Germinal center (tissue), 1 donor: Measurements from ENCODE around the gene EFEMP1.
"Not testable (repeated sequence)": the region's sequence is repeated elsewhere in the genome, so short reads cannot be mapped to it uniquely, and the experiment has no call there.

ENCODE experiments used
- DNase-seq: peaks from one replicate; pipeline ENCODE4 v3.0.0; 2012; ENCODE audit warnings: mixed read lengths, low spot score

EFEMP1 gene

GRCh38 chr2:55862673-55863390 lies 60.8 kb downstream of the EFEMP1 start:
- no peak for DNase-seq

GRCh38 chr2:55862246-55862645 lies 61.3 kb downstream of the EFEMP1 start:
- DNase-seq, result no peak

GRCh38 chr2:55861733-55862132 lies 61.8 kb downstream of the EFEMP1 start:
- no peak for DNase-seq

GRCh38 chr2:55860832-55861231 lies 62.8 kb downstream of the EFEMP1 start:
- DNase-seq, result no peak

GRCh38 chr2:55859875-55860274 lies 63.7 kb downstream of the EFEMP1 start:
- DNase-seq, result no peak

- no peak for DNase-seq
Observed at GRCh38 chr2:55857766-55858165, 65.8 kb downstream of the EFEMP1 start.

- no peak for DNase-seq
Observed at GRCh38 chr2:55856936-55857335, 66.6 kb downstream of the EFEMP1 start.

- DNase-seq, result no peak
Observed at GRCh38 chr2:55848096-55848495, 75.5 kb downstream of the EFEMP1 start.

- DNase-seq, result no peak
Observed at GRCh38 chr2:55846426-55846825, 77.2 kb downstream of the EFEMP1 start.

- no peak for DNase-seq
Observed at GRCh38 chr2:55844986-55845385, 78.6 kb downstream of the EFEMP1 start.

- DNase-seq, result no peak
Observed at GRCh38 chr2:55843994-55844345, 79.6 kb downstream of the EFEMP1 start.

- no peak for DNase-seq
Observed at GRCh38 chr2:55843096-55843993, 80.2 kb downstream of the EFEMP1 start.

- DNase-seq, result no peak
Observed at GRCh38 chr2:55842046-55842445, 81.5 kb downstream of the EFEMP1 start.

- no peak for DNase-seq
Observed at GRCh38 chr2:55840460-55840859, 83.1 kb downstream of the EFEMP1 start.

GRCh38 chr2:55839182-55839819 lies 84.3 kb downstream of the EFEMP1 start:
- no peak for DNase-seq

GRCh38 chr2:55838653-55839052 lies 84.9 kb downstream of the EFEMP1 start:
- DNase-seq, result no peak

GRCh38 chr2:55838117-55838516 lies 85.5 kb downstream of the EFEMP1 start:
- DNase-seq, result not testable (repeated sequence)

- DNase-seq, result no peak
Observed at GRCh38 chr2:55837073-55837472, 86.5 kb downstream of the EFEMP1 start.

GRCh38 chr2:55831671-55832410 lies 91.7 kb downstream of the EFEMP1 start:
- DNase-seq, result not testable (repeated sequence)

- DNase-seq, result no peak
Observed at GRCh38 chr2:55827855-55828254, 95.7 kb downstream of the EFEMP1 start.

- DNase-seq, result not testable (repeated sequence)
Observed at GRCh38 chr2:55827428-55827827, 96.2 kb downstream of the EFEMP1 start.

- DNase-seq, result no peak
Observed at GRCh38 chr2:55826246-55826645, 97.3 kb downstream of the EFEMP1 start.
